ENCODE data around the gene VAX1. TPM values are rescaled to one million over a fixed set of nuclear protein-coding genes. Genes with fewer than 3 reads are reported as not detected.

Gene VAX1
- total RNA-seq, 2 donors from 2014 or later: not detected

GRCh38 chr10:117163954-117164548 lies 26.0 kb upstream of the VAX1 start:
- H3K27ac ChIP-seq: no peak overlapping the region
- H3K36me3 ChIP-seq: no peaks in the 10 kb centered on the region
- peaks cover 67% of the 10 kb centered on the region for H3K27me3 ChIP-seq (replicated peaks; ENCODE audit: insufficient read depth)
- no peak for TF ChIP-seq CTCF (IDR thresholded peaks at IDR 0.05)
- no peak for TF ChIP-seq POLR2A (IDR thresholded peaks at IDR 0.05)
- TF ChIP-seq POLR2AphosphoS5 (IDR thresholded peaks at IDR 0.05): no peak
- H3K9me3 ChIP-seq: no peaks in the 10 kb centered on the region
- no peak overlapping the region for H3K4me3 ChIP-seq
- intact Hi-C loops (cut with DNase I): no loop called here
- 25% methylated on average over 16 of the region's 16 CpGs for WGBS
- H3K4me1 ChIP-seq (replicated peaks): no peaks in the 10 kb centered on the region
- DNase-seq (ENCODE audit: low spot score): no peak

GRCh38 chr10:117163061-117163953 lies 25.2 kb upstream of the VAX1 start:
- Histone ChIP-seq H3K4me3 (no peak overlapping the region), H3K4me1 (replicated peaks) (no peaks in the 10 kb centered on the region), H3K9me3 (no peaks in the 10 kb centered on the region), H3K27ac (no peak overlapping the region), H3K27me3 (replicated peaks; ENCODE audit: insufficient read depth) (peaks cover 67% of the 10 kb centered on the region), H3K36me3 (no peaks in the 10 kb centered on the region)
- intact Hi-C loops (cut with DNase I): no loop called here
- DNase-seq (ENCODE audit: low spot score): no peak
- TF ChIP-seq CTCF (IDR thresholded peaks at IDR 0.05) (no peak), POLR2AphosphoS5 (IDR thresholded peaks at IDR 0.05) (no peak), POLR2A (IDR thresholded peaks at IDR 0.05) (no peak)
- WGBS: 3% methylated on average over 17 of the region's 82 CpGs

GRCh38 chr10:117162093-117163060 lies 24.3 kb upstream of the VAX1 start:
- no peak overlapping the region for H3K4me3 ChIP-seq

More at GRCh38 chr10:117162093-117163060, 24.3 kb upstream of the VAX1 start:
- 4% methylated on average over 39 of the region's 39 CpGs for WGBS
- Histone ChIP-seq H3K9me3 (no peaks in the 10 kb centered on the region), H3K27ac (no peak overlapping the region), H3K27me3 (replicated peaks; ENCODE audit: insufficient read depth) (peaks cover 60% of the 10 kb centered on the region), H3K4me1 (replicated peaks) (no peaks in the 10 kb centered on the region), H3K36me3 (no peaks in the 10 kb centered on the region)
- DNase-seq (ENCODE audit: low spot score): no peak
- intact Hi-C loops (cut with DNase I): no loop called here
- TF ChIP-seq POLR2A (IDR thresholded peaks at IDR 0.05) (no peak), CTCF (IDR thresholded peaks at IDR 0.05) (no peak), POLR2AphosphoS5 (IDR thresholded peaks at IDR 0.05) (no peak)

Data from prostate gland (tissue), 2 donors.